HG03108 (cell line): ENCODE measurements around the gene TMEM47.

Source experiments
- ATAC-seq: cut with Tn5 transposase; IDR thresholded peaks from one replicate; pipeline ENCODE4 v1.9.1; 2021; ENCODE audit warnings: moderate library complexity; ENCODE audit not compliant: unreplicated experiment

TMEM47 gene

DNA sequence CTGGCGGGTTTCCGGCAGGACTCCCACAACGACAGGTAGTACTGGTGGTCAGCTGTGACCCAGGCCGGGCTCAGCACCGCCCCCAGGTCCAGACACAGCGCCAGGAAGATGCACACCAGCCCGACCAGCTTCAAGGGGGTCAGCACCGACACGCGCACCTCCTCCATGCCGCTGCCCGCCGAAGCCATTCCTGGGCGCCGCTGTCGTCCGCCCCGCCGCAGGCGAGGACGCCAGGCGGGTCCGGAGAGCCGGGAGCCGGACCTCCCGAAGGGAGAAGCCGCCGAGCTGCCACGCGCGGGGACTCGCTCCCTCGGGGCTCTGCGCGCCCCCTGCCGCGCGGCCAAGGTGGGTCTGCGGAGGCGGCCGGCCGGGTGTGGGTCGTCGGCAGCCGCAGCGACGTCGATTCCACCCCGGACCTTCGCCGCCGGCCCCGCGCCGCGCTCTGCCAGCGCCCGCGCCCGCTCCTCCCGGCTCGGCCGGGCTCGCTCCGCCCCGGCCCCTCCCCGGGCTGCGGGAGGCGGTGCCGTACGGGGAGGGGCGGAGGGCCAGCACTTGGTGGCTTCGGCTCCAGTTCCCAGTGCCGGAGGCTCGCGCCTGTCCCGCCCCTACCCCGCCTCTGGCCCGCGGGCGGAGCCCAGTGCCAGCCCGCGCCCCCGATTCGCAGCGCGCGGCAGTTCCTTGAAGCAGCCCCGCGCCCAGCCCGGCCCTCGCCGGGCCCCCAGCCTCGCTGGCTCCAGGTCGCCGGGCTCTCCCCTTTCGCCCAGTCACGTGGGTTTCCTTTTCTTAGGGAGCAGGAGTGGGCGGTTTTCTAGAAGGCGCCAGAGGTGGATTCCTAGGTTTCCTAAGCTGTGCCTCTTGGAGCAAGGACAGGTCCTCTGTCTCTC is at the start of gene TMEM47:
TMEM47 (minus strand) TSS at position 444 of the 884 bp plus-strand sequence; CDS start at position 188, 256 bp downstream.
- ATAC-seq = no peak

DNA sequence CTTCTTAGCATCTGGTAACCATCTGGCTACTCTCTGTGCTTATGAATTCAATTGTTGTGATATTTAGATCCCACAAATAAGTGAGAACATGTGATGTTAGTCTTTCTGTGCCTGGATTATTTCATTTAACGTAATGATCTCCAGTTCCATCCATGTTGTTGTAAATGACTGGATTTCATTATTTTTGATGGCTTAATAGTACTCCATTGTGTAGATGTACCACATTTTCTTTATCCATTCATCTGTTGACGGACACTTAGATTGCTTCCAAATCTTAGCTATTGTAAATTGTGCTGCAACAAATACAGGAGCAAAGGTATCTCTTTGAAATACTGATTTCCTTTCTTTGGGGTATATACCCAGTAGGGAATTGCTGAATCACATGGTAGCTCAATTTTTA is 30.0 kb upstream of the TMEM47 start:
- no peak for ATAC-seq

DNA sequence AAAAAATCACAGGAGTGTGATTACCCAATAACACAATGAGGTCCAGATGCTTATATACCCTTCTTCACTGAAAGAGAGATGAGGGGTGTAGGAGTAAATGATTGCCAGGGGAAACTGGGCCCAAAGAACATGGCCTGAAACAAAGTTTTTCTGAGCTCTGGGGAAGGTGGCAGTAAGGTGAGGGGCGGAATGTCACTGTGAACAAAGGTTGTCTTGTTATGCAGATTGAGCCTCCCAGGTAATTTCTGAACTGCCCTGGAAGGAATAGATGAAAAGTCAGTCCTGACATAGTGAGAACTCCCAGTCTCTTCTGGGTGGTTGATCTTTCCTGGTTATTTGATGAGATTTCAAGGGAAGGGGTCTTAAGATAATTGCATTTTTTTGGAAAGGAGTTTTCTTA is 2.5 kb upstream of the TMEM47 start:
- no peak for ATAC-seq

DNA sequence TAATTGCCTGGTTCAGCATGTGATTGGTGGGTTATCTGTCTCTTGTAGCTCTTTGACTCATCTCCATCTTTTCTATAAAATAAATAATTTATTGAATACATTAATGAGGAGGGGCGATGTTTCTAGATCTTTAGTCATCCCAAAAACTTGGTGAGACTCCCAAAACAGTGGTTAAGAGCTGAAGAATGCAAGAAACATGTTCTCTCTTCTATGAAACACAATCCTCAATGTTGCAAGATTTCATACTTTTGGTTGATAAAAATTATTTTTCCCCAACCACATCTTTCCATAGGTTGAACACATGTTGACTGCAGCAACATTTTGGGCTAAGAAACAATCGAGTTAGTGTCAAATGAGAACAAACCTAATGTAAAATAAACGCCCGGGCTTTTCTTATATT is 1.2 kb upstream of the TMEM47 start:
- no peak for ATAC-seq

DNA sequence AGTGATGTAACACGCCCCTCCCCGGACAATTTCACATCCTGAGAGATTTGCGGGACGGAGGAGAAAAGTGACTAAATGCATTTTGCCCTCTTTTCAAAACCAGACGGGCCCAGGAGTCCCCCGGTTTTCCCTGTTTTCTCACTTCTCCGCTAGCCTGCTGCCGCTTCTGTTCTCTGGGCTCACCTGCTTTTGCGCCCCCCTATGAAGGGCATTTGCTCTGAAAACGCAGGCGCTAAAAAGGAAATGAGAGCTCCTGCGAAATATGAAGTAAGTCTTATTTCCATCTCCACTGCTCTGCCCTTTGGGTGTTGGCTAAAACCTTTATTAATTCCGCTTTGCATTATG is 613 bp upstream of the TMEM47 start:
- no peak for ATAC-seq

DNA sequence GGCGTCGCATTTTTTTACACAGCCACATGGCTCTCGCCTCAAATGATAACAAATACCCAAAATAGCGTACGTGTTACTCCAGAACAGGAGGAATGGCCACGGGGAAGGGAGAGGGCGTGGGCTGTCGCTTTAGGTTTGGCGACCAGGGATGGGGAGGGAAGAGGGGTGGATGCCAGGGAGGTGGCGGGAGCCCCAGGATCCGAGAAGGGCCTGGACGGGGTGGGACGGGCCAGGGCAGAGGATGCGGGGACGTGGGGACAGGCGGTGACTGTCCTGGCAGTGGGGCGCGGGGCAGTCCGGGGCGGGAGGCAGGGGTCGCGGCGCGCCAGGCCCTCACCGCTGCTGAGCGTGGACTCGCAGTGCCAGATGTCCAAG is 631 bp downstream of the TMEM47 start:
- ATAC-seq = no peak

DNA sequence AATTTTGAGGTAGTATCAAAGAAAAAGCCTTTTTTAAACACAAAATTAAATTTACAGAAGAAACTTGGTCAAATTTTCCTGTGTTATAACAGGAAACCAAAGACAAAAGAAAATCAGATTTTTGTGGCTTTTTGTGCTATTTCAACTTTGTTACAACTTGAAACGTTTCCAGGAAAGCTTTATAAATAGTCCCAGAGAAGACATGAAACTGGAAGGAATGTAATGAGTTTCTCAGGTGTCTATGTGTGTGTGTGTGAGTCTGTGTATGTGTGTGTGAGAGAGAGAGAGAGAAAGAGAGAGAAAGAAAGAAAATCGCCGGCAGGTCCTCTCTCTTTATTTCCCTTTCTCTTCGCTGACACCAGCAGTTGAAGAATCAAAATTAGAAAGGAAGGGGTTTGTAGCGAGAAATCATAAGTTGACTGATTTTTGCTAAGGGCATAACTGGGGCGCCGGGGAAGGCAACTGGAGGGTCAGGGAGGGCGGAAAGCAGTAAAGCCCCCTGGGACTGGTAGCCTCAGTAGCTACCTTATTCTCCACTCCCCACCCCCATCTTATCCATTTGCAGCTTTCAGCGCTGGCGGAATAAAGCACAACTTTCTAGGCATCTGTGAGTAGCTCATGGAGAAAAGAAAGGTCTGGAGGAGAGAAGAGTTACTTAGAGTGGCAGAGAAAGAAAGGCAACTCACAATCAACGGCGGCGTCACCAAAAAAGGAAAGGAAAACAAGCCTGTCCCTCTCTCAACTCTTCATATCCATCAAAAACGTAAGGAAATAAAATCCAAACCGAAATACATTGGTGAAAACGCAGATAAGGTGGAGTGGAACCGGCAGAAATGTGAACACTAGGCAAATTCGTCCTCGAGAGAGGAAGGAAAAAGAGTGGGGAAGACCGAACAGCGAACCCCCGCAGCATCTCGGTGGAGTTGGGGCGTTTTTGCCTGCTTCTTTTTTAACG is 1.3 kb downstream of the TMEM47 start:
- no peak for ATAC-seq

DNA sequence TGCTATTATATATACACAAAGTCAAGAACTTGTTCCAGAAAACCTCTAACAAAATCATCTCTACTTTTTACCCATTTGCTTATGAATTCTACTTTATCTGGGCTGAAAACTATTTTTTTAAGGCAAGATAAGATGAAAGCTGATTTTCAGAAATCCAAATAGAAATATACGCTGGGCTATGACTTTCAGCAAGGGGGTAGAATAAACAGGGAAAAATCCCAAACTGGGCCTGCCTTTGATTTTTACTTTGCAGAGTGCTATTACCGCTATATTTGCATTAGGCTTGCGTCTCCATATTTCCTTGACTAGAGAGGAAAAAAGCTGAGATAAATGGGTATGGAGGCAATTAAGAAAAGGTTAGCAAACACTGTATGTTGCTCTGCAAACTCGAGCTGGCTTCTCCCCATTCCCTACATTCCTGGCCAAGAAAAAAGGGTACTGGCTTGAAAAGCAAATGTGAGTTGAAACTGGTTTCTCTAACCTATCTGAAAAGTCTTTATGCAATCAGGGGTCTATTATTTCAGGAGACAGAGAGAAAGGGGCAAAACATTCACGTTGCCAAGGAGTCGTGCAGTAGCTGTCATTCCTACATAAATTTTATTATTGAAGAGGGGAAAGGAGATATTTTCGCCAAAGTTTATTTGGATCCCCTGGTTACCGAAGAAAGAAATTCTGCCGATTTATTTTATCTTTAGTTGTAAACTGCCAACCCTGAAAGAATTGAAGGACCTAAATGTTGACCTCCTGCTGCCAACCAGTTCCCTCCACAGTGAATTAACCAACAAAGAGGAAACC is 2.2 kb downstream of the TMEM47 start:
- no peak for ATAC-seq

DNA sequence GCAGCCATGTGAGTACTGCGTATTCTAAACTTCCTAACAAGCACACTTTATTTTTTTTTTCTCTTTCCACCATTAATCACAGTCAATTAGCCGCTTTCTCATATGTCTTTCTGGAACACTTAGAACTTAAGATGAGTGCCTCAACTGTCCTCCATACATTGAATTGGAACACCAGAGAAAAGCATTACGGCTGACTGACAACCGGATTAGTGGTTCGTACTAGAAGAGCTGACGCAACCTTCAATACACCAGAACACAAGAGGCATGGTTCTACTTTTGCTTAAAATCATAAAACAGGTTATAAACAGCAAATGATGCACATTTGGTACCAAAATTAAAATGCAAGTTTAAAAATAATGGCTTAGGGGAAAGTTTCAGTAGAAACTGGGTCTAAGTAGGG is 3.3 kb downstream of the TMEM47 start:
- no peak for ATAC-seq

DNA sequence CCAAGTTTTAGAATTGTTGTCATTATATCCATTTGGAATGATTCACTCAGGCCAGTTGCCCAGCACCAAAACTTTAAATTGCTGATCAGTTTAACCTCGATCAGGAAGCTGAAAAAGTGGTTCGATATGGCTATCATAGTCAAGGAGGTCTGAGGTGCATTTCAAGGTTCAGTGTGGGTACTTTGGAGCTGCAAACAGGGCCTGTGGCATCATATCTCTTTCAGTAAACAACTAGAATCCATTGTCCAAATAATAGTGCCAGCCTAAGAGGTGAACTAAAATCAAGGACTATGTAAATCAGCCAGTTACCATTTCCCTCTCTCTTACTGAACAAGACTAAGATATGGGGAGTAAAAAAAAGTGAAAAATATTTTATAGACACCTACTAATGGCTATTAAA is 14.2 kb downstream of the TMEM47 start:
- ATAC-seq = no peak

DNA sequence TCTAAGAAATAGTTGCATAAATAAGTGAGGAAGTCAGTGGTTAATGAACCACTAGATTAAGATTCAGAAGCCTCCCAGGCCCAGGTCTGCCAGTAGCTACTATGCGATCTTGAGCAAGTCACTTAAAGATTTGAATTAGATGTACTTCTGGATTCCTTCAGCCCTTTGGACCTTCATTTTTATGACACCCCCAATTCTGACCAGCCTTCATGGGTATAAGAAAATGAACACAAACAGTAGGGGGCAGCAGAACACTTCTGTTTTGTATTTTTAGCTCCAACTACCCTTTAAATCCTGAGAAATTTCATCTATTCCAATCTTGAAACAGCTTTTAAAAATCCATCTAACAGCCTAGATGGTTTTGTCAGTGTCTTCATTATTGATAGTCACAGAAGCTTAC is 19.0 kb downstream of the TMEM47 start:
- ATAC-seq = no peak

DNA sequence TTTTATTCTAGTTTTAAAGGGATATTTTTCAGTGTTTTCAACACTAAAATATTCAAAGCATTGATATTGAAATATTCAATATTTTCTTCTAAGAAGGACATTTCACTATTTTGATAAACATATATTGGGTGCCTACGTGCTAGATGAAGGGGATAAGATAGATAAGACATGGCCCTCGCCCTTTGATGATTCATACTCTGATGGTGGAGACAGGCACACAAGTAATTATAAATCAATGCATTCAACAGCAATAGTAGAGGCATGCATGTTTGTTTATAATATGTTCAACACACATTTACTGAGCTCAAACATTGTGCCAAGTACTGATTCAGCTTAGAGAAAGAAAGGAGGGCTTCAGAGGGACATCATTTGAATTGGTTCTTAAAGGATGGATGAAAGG is 22.7 kb downstream of the TMEM47 start:
- ATAC-seq = no peak

DNA sequence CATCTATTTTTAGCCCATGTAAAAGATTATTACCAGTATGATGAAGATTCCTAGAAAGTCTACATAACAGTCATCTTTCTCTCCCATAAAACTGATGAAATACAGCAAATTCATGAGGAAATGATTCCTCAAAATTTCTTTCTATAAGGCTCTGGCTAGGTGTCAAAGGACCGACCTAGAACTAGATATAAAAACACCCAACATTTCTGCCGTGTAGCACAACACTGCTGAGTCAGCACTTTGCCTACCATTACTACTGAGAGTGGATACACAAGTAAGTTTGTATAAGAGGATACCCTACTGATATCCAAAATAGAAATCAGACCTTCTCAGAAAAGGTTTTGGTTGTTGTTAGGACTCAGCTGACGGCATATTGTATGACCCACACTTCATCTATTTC is 24.7 kb downstream of the TMEM47 start:
- ATAC-seq = no peak

DNA sequence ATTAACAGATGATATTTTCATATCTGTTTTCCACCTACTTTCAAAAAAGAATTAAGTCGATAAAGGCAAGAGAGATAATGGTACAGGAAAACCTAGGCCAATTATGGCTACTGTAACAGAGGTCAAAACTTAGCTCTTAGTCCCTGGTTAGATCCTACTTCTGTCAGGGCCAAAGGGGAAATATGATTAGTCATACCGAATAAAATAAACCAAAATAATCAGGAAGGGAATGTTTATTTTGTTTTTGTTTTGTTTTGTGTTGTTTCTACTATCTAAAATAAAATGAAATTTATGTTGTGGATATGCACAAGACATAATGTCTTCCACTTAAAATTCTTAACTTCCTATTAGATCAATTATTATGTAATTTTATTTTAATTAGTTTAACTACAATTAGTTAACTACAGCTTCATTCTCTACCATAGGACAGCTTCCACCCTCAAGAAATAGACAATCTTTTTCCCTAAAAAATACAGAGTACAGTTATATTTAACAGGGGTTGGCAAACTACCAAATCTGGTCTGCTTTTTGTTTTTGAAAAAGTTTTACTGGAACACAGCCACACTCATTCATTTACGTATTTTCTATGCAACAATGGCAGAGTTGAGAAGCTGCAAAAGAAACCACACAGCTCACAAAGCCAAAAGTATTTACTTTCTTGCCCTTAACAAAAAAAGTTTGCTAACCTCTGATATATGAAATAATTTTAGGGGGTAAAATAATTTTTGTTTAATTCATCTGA is 25.4 kb downstream of the TMEM47 start:
- no peak for ATAC-seq

DNA sequence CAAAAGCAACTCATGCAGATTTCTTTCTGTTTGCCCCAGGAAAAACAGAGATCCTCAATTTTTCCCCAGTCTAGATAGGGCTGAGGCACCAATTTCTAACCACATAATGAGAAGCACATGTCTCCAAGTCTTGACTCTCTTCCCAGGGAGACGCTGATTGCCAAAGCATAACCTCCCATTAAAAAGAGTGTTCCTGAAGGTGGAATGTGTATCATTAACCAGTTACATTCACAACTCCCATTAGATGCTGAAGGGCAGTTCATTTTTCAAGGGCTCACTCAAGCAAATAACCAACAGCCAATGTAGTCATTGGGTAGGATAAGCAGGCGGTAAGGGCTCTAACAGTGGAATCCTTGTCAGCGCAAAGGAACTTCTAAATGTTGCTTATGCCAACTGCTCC is 27.5 kb downstream of the TMEM47 start:
- ATAC-seq = no peak

DNA sequence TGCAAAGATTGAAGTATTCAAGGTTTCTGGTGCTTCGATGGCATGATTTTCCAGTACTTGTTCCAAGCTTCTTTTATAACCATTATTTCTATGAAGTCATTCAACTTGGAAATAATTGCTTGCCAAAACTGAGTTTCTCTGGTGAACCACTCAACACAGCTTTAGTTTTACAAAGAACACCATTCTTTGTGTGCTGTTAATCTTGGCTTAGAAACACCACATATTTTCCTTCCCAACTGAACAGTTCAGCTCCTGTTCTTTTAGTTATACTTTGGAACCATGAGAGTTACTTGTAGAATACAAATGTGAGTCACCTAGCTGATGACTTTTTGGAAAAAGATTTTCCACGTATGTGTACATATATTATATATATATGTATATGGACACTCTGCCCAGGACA is 32.7 kb downstream of the TMEM47 start:
- ATAC-seq = no peak

DNA sequence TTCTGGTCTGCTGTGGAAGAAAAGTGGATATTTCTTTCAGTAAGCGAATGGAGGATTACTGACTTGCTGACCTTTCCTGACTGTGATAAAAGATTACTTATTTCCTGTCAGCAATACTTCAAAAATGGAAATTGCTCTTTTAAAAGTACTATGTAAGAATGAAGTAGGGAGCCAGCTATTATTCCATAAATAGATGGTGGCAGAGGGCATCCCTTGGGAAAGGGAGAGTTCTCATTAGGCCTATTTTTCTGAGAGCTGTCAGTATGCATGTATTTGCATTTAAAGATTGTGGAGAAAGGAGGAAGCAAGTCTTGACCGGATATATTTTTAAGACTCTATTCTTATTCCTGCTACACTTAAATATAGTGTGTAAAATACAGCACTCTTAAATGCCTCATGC is 37.2 kb downstream of the TMEM47 start:
- ATAC-seq = no peak

DNA sequence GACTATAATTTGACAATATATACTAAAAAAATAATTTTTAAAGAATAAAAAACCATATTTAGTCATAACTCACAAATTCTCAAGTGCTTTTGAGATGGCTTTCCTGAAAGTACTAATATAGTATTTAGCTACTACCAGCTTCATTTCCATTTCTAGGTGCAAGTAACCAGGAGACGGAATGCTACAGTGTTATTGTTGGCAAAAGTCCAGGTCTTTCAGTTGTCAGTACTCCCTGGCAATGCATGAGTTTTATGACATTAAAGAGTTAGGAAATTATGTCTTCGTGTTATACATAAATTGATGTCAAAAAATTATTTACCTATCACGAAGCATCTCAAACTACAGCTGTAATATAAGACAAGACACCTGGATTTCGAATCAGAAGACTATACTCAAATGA is 45.0 kb downstream of the TMEM47 start:
- no peak for ATAC-seq

DNA sequence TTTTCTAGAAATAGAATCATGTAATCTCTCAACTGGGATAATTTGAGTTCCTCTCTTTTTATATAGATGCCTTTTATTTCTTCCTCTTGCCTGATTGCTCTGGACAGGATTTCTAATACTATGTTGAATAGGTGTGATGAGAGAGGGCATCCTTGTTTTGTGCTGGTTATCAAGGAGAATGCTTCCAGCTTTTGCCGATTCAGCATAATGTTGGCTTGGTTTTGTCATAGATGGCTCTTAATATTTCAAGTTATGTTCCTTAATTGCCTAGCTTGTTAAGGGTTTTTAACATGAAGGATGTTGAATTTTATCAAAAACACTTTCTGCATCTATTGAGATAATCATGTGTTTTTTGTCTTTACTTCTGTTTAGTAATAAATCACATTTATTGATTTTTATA is 58.7 kb downstream of the TMEM47 start:
- no peak for ATAC-seq

DNA sequence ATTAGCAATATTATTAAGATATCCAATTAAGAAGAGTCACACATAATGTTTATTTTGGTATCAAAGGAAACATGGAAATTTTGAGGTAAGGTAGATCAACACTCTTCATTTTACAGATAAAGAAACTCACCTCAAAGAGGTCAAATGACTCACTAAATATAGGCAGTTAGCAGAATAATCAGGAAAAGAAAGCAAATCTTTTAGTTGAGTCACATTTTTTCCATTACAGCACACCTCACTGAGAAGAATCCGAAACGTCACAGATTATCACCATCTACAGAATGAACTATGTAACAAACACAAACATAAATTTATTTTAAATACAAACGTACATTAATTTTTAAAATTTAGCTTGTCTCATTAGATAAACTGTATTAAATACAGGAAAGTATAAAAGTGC is 70.1 kb downstream of the TMEM47 start:
- ATAC-seq = no peak
